Suprapubic skin (tissue), 4 donors: ENCODE results near the gene ARPC1B. TPM values are rescaled to one million over a fixed set of nuclear protein-coding genes. Genes with fewer than 3 reads are reported as not detected.

Experiments used
- DNase-seq, 2 donors: peaks; one replicate each; pipeline ENCODE4 v3.0.0-alpha.2; 2019; ENCODE audit warnings: low spot score in 2 of 2
- H3K27ac ChIP-seq: fragments of 200-600 bp; sonication (generic); one replicate; pipeline ENCODE4 v1.5.1; 2019
- H3K27me3 ChIP-seq: fragments of 200-600 bp; sonication (generic); one replicate; pipeline ENCODE4 v1.5.1; 2019
- H3K36me3 ChIP-seq: fragments of 200-600 bp; sonication (generic); one replicate; pipeline ENCODE4 v1.5.1; 2019
- H3K4me1 ChIP-seq: fragments of 200-600 bp; sonication (generic); one replicate; pipeline ENCODE4 v1.5.1; 2019
- H3K4me3 ChIP-seq: fragments of 200-600 bp; sonication (generic); one replicate; pipeline ENCODE4 v1.5.1; 2019; ENCODE audit warnings: mild to moderate bottlenecking
- H3K9me3 ChIP-seq: fragments of 200-600 bp; sonication (generic); one replicate; pipeline ENCODE4 v1.5.1; 2019
- CTCF ChIP-seq, 2 donors: fragments of 200-600 bp in 1 of 2; fragments of 450-650 bp in 1 of 2; sonication (generic) in 1 of 2; IDR thresholded peaks; one replicate each; pipeline ENCODE4 v1.5.1; 2016 to 2019; ENCODE audit warnings: antibody characterized with exemption in 2 of 2, mild to moderate bottlenecking in 1 of 2, moderate library complexity in 1 of 2
- EP300 ChIP-seq: sonication (generic); formaldehyde crosslinking; IDR thresholded peaks from one replicate; pipeline ENCODE4 v1.6.1; 2017; ENCODE audit warnings: antibody characterized with exemption
- POLR2A ChIP-seq, 2 donors: fragments of 450-650 bp; IDR thresholded peaks; one replicate each; pipeline ENCODE4 v1.6.1; 2017; ENCODE audit warnings: antibody characterized with exemption in 2 of 2, mild to moderate bottlenecking in 2 of 2, moderate library complexity in 2 of 2
- POLR2AphosphoS5 ChIP-seq, 3 donors: sonication (generic); formaldehyde crosslinking; IDR thresholded peaks; one replicate each; pipeline ENCODE4 v1.6.1; 2017; ENCODE audit warnings: antibody characterized with exemption in 3 of 3
- WGBS: methylation state at CpG from one replicate; pipeline ENCODE4 v1.1.5; 2018; 5-methylcytosine and 5-hydroxymethylcytosine counted together
- total RNA-seq, 4 donors: library from RNA; depleted of rRNA; stranded (reverse); fragments of >200 nt; gene quantifications; one replicate each; pipeline ENCODE4 v1.1.0, GENCODE V29; 2016

The ARPC1B gene
- total RNA-seq, 4 donors from 2014 or later = 48.9 to 66.9 (median 64.2) TPM

- Histone ChIP-seq H3K36me3 (peaks cover 80% of the 10 kb centered on the region), H3K27ac (no peak overlapping the region), H3K4me3 (no peak overlapping the region), H3K4me1 (peaks cover 15% of the 10 kb centered on the region), H3K27me3 (no peaks in the 10 kb centered on the region), H3K9me3 (no peaks in the 10 kb centered on the region)
- 86% methylated on average over 5 of the region's 5 CpGs for WGBS
- TF ChIP-seq CTCF (IDR thresholded peaks at IDR 0.05) (no peak), POLR2A (IDR thresholded peaks at IDR 0.05) (no peak), EP300 (no peak), POLR2AphosphoS5 (IDR thresholded peaks at IDR 0.05) (no peak)
- DNase-seq = no peak
Observed at GRCh38 chr7:99363286-99363685, 11.2 kb upstream of the ARPC1B start.

DNA sequence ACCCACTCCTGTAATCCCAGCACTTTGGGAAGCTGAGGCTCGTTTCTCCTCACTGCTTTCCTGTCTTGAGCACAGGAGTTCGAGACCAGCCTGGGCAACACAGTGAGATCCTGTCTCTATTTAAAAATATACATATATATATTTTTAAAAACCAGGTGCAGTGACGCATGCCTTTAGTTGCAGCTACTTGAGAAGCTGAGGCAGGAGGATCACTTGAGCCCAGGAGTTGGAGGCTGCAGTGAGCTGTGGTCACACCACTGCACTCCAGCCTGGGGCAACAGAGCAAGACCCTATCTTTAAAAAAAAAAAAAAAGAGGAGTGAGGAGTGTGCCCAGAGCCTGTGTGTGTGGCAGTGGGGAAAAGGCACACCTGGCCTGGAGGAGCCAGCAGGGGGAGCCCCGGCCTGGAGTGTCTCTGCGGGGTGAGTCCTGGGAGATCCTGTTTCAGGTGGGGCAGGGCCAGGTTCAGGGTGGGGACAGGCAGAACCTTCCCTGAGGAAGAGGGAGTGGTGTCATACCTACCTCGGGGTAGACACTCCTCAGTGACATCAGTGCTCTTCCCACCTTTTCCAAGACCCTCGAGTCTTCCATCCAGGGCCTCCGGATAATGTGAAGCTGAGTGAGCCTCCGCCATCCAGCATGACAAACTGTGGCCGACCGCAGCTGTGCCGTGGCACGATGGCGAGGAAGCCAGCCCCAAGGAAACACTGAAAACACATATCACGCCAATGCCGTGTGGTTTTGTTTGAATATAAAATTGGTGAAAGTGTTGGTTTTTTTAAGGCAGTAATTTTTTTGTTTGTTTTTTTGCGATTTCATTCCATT, 9.0 kb upstream of the ARPC1B start:
- H3K27ac ChIP-seq = no peak overlapping the region
- peaks cover 61% of the 10 kb centered on the region for H3K36me3 ChIP-seq

GRCh38 chr7:99366646-99367045, 7.9 kb upstream of the ARPC1B start:
- H3K4me1 ChIP-seq = peaks cover 15% of the 10 kb centered on the region

More for the DNA sequence above, 9.0 kb upstream of the ARPC1B start:
- H3K4me3 ChIP-seq = no peak overlapping the region
- H3K4me1 ChIP-seq = peaks cover 15% of the 10 kb centered on the region
- 71% methylated on average over 17 of the region's 17 CpGs for WGBS
- no peak for DNase-seq
- no peak for TF ChIP-seq POLR2A (IDR thresholded peaks at IDR 0.05)
- TF ChIP-seq POLR2AphosphoS5 (IDR thresholded peaks at IDR 0.05) = no peak
- no peak for TF ChIP-seq EP300
- TF ChIP-seq CTCF (IDR thresholded peaks at IDR 0.05) = peak; percentile 9 to 55
- H3K27me3 ChIP-seq = no peaks in the 10 kb centered on the region
- H3K9me3 ChIP-seq = no peaks in the 10 kb centered on the region

GRCh38 chr7:99368750-99369389, 5.7 kb upstream of the ARPC1B start:
- Histone ChIP-seq H3K27ac (no peak overlapping the region), H3K4me3 (no peak overlapping the region), H3K9me3 (no peaks in the 10 kb centered on the region), H3K36me3 (peaks cover 33% of the 10 kb centered on the region), H3K27me3 (no peaks in the 10 kb centered on the region), H3K4me1 (peaks cover 23% of the 10 kb centered on the region)
- 94% methylated on average over 7 of the region's 13 CpGs for WGBS
- no peak for TF ChIP-seq CTCF (IDR thresholded peaks at IDR 0.05)
- TF ChIP-seq POLR2AphosphoS5 (IDR thresholded peaks at IDR 0.05) = no peak
- no peak for TF ChIP-seq POLR2A (IDR thresholded peaks at IDR 0.05)
- TF ChIP-seq EP300 = no peak
- DNase-seq = no peak

More at GRCh38 chr7:99366646-99367045, 7.9 kb upstream of the ARPC1B start:
- H3K4me3 ChIP-seq = no peak overlapping the region
- H3K9me3 ChIP-seq = no peaks in the 10 kb centered on the region
- WGBS = 69% methylated on average over 6 of the region's 11 CpGs
- H3K27me3 ChIP-seq = no peaks in the 10 kb centered on the region
- TF ChIP-seq POLR2A (IDR thresholded peaks at IDR 0.05) (no peak), POLR2AphosphoS5 (IDR thresholded peaks at IDR 0.05) (no peak), EP300 (no peak), CTCF (IDR thresholded peaks at IDR 0.05) (no peak)
- H3K36me3 ChIP-seq = peaks cover 51% of the 10 kb centered on the region
- no peak for DNase-seq
- H3K27ac ChIP-seq = no peak overlapping the region

- TF ChIP-seq CTCF (IDR thresholded peaks at IDR 0.05) = no peak
- TF ChIP-seq POLR2A (IDR thresholded peaks at IDR 0.05) = no peak
- no peak for TF ChIP-seq EP300
- TF ChIP-seq POLR2AphosphoS5 (IDR thresholded peaks at IDR 0.05) = no peak
- Histone ChIP-seq H3K4me3 (no peak overlapping the region), H3K27ac (no peak overlapping the region), H3K4me1 (peaks cover 33% of the 10 kb centered on the region), H3K9me3 (no peaks in the 10 kb centered on the region), H3K36me3 (peaks cover 23% of the 10 kb centered on the region), H3K27me3 (no peaks in the 10 kb centered on the region)
- WGBS = 31% methylated on average over 9 of the region's 9 CpGs
- DNase-seq = no peak
Observed at GRCh38 chr7:99369767-99370391, 4.7 kb upstream of the ARPC1B start.
